ENCODE measurements around the gene DGKH. TPM values are rescaled to one million over a fixed set of nuclear protein-coding genes. Genes with fewer than 3 reads are reported as not detected.
"Not testable (repeated sequence)": the region's sequence is repeated elsewhere in the genome, so short reads cannot be mapped to it uniquely, and the experiment has no call there.

DGKH gene
- total RNA-seq, 1 donor from 2014 or later: 12.1 TPM

GRCh38 chr13:42137856-42138537 is 89.5 kb downstream of the DGKH start:
- Histone ChIP-seq H3K27me3 (no peaks in the 10 kb centered on the region), H3K79me2 (ENCODE audit: low read depth) (no peaks in the 10 kb centered on the region), H4K20me1 (ENCODE audit: low read depth) (no peaks in the 10 kb centered on the region), H3K4me1 (no peaks in the 10 kb centered on the region), H3K9ac (no peak overlapping the region), H2AFZ (replicated peaks) (no peak overlapping the region), H3K9me3 (ENCODE audit: low read depth) (no peaks in the 10 kb centered on the region), H3K4me3 (no peak overlapping the region), H3F3A (ENCODE audit: low read depth) (no peaks in the 10 kb centered on the region), H3K4me2 (no peak overlapping the region), H3K27ac (no peak overlapping the region), H3K36me3 (no peaks in the 10 kb centered on the region)
- peaks cover 7% of the 10 kb centered on the region for H3K36me3 Mint-ChIP-seq
- H3K27ac Mint-ChIP-seq: no peak overlapping the region
- no peak overlapping the region for H3K4me3 Mint-ChIP-seq
- H3K9me3 Mint-ChIP-seq: peaks cover 5% of the 10 kb centered on the region
- peaks cover 4% of the 10 kb centered on the region for H3K27me3 Mint-ChIP-seq (ENCODE audit: insufficient read depth, low read depth)
- H3K4me1 Mint-ChIP-seq: peaks cover 9% of the 10 kb centered on the region
- DNase-seq (ENCODE audit: low spot score): no peak
- TF ChIP-seq EZH2phosphoT487 (IDR thresholded peaks at IDR 0.05) (no peak), CTCF (IDR thresholded peaks at IDR 0.05) (no peak), EZH2 (IDR thresholded peaks at IDR 0.05) (no peak)

DNA sequence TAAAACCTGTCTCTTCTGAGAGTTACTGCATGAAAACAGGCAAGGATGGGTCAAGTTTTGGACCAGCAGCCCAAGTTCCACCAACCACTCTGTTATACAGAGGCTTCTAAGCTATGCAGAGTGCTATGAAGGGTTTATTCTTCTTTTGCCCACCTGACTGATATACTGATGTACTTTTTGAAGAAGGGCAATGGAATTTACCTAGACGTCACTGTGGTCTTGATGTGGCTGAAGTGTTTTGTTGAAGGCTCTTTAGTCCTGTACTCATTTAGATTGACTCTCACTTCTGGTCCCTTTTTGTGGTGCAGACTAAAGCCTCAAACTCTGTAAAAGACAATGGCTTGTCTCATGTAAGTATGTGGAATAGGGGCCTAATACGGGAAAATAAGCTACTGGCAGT is 92.0 kb downstream of the DGKH start:
- H3K9me3 Mint-ChIP-seq: peaks cover 5% of the 10 kb centered on the region
- H3K4me3 ChIP-seq: no peak overlapping the region
- H3K4me2 ChIP-seq: no peak overlapping the region
- H3K4me1 ChIP-seq: no peaks in the 10 kb centered on the region
- no peaks in the 10 kb centered on the region for H3K36me3 ChIP-seq
- no peaks in the 10 kb centered on the region for H3K79me2 ChIP-seq (ENCODE audit: low read depth)
- no peaks in the 10 kb centered on the region for H3K4me1 Mint-ChIP-seq
- H3K9ac ChIP-seq: no peak overlapping the region
- peaks cover 7% of the 10 kb centered on the region for H3K36me3 Mint-ChIP-seq
- H3K27ac ChIP-seq: no peak overlapping the region
- no peak for DNase-seq (ENCODE audit: low spot score)
- no peak overlapping the region for H3K27ac Mint-ChIP-seq
- H3K9me3 ChIP-seq (ENCODE audit: low read depth): no peaks in the 10 kb centered on the region
- no peak overlapping the region for H3K4me3 Mint-ChIP-seq
- no peaks in the 10 kb centered on the region for H4K20me1 ChIP-seq (ENCODE audit: low read depth)
- H3F3A ChIP-seq (ENCODE audit: low read depth): no peaks in the 10 kb centered on the region
- no peak overlapping the region for H2AFZ ChIP-seq (replicated peaks)
- TF ChIP-seq EZH2 (IDR thresholded peaks at IDR 0.05) (no peak), EZH2phosphoT487 (IDR thresholded peaks at IDR 0.05) (no peak), CTCF (IDR thresholded peaks at IDR 0.05) (no peak)
- H3K27me3 ChIP-seq: no peaks in the 10 kb centered on the region
- peaks cover 5% of the 10 kb centered on the region for H3K27me3 Mint-ChIP-seq (ENCODE audit: insufficient read depth, low read depth)

- H3K36me3 Mint-ChIP-seq; H3K27ac ChIP-seq; H3K79me2 ChIP-seq (ENCODE audit: low read depth); H4K20me1 ChIP-seq (ENCODE audit: low read depth); H3K27ac Mint-ChIP-seq; H2AFZ ChIP-seq (replicated peaks); DNase-seq (ENCODE audit: low spot score); H3K4me3 Mint-ChIP-seq; H3K9me3 ChIP-seq (ENCODE audit: low read depth); H3K4me1 Mint-ChIP-seq; H3K4me3 ChIP-seq; H3K4me2 ChIP-seq; H3K9me3 Mint-ChIP-seq; H3K9ac ChIP-seq; H3F3A ChIP-seq (ENCODE audit: low read depth); H3K4me1 ChIP-seq; H3K27me3 ChIP-seq; H3K27me3 Mint-ChIP-seq (ENCODE audit: insufficient read depth, low read depth); H3K36me3 ChIP-seq: not testable (repeated sequence)
Measured at GRCh38 chr13:42141052-42141451, 92.6 kb downstream of the DGKH start.

DNA sequence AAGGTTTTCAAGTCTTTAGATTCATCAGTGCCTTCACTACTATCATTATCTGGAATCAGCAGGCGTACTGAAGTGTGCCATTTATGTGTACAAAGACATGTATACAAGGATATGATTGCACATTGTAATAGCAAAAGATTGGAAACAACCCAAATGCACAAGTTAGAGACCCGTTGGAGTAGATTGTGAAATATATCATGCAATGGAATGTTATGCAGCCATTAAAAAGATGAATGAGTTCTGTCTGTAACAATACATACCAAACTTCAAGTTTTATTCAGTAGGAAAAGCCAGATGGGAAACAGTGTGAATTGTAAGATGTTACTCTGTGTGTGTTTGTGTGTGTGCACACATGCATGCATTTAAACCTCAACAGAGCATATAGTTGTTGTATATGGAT is 97.9 kb downstream of the DGKH start:
- DNase-seq (ENCODE audit: low spot score): no peak
- Histone ChIP-seq H2AFZ (replicated peaks) (no peak overlapping the region), H3K4me2 (no peak overlapping the region), H3K9ac (no peak overlapping the region), H3K9me3 (ENCODE audit: low read depth) (no peaks in the 10 kb centered on the region), H3K27ac (no peak overlapping the region), H3K4me3 (no peak overlapping the region), H3K36me3 (no peaks in the 10 kb centered on the region), H4K20me1 (ENCODE audit: low read depth) (no peaks in the 10 kb centered on the region), H3K79me2 (ENCODE audit: low read depth) (no peaks in the 10 kb centered on the region), H3K4me1 (no peaks in the 10 kb centered on the region), H3K27me3 (no peaks in the 10 kb centered on the region), H3F3A (ENCODE audit: low read depth) (no peaks in the 10 kb centered on the region)
- no peak for TF ChIP-seq CTCF (IDR thresholded peaks at IDR 0.05)
- H3K27me3 Mint-ChIP-seq (ENCODE audit: insufficient read depth, low read depth): peaks cover 5% of the 10 kb centered on the region
- H3K4me1 Mint-ChIP-seq: no peaks in the 10 kb centered on the region
- peaks cover 4% of the 10 kb centered on the region for H3K36me3 Mint-ChIP-seq
- H3K9me3 Mint-ChIP-seq: peaks cover 3% of the 10 kb centered on the region
- no peak overlapping the region for H3K4me3 Mint-ChIP-seq
- no peak overlapping the region for H3K27ac Mint-ChIP-seq
